Superior temporal gyrus (tissue), 1 donor: ENCODE results near the gene IL1RAPL2.
"Not testable (repeated sequence)": the region's sequence is repeated elsewhere in the genome, so short reads cannot be mapped to it uniquely, and the experiment has no call there.

Experiments used
- DNase-seq: peaks from one replicate; pipeline ENCODE4 v3.0.0-alpha.2; 2016; ENCODE audit errors: extremely low spot score

Gene IL1RAPL2

GRCh38 chrX:104565791-104566680 is at the start of gene IL1RAPL2:
IL1RAPL2 (plus strand) TSS chrX:104566199.
- DNase-seq: peak; percentile 23

GRCh38 chrX:104522386-104522785 is 43.6 kb upstream of the IL1RAPL2 start:
- DNase-seq: no peak

GRCh38 chrX:104523858-104524257 is 42.1 kb upstream of the IL1RAPL2 start:
- DNase-seq: no peak

- no peak for DNase-seq
These were observed 26.9 kb upstream of the IL1RAPL2 start for GRCh38 chrX:104539081-104539480.

GRCh38 chrX:104542447-104542846 is 23.6 kb upstream of the IL1RAPL2 start:
- DNase-seq: not testable (repeated sequence)

- DNase-seq: no peak
These were observed 1.7 kb upstream of the IL1RAPL2 start for GRCh38 chrX:104564335-104564734.

GRCh38 chrX:104564921-104565703 is 887 bp upstream of the IL1RAPL2 start:
- no peak for DNase-seq

- no peak for DNase-seq
These were observed 892 bp downstream of the IL1RAPL2 start for GRCh38 chrX:104566681-104567501.

- DNase-seq: no peak
These were observed 1.5 kb downstream of the IL1RAPL2 start for GRCh38 chrX:104567506-104567905.

GRCh38 chrX:104568304-104568915 is 2.4 kb downstream of the IL1RAPL2 start:
- DNase-seq: no peak

GRCh38 chrX:104618106-104618895 is 52.3 kb downstream of the IL1RAPL2 start:
- DNase-seq: no peak

GRCh38 chrX:104621781-104622180 is 55.8 kb downstream of the IL1RAPL2 start:
- DNase-seq: no peak

- DNase-seq: no peak
These were observed 75.2 kb downstream of the IL1RAPL2 start for GRCh38 chrX:104641176-104641575.

GRCh38 chrX:104647084-104647483 is 81.1 kb downstream of the IL1RAPL2 start:
- DNase-seq: no peak

- no peak for DNase-seq
These were observed 93.2 kb downstream of the IL1RAPL2 start for GRCh38 chrX:104659005-104659744.

GRCh38 chrX:104660092-104660491 is 94.1 kb downstream of the IL1RAPL2 start:
- DNase-seq: no peak

- DNase-seq: no peak
These were observed 96.7 kb downstream of the IL1RAPL2 start for GRCh38 chrX:104662694-104663093.

GRCh38 chrX:104665691-104666090 is 99.7 kb downstream of the IL1RAPL2 start:
- DNase-seq: no peak

GRCh38 chrX:104668550-104668949 is 102.6 kb downstream of the IL1RAPL2 start:
- DNase-seq: peak; percentile 11

- no peak for DNase-seq
These were observed 103.1 kb downstream of the IL1RAPL2 start for GRCh38 chrX:104669063-104669462.
